DND-41 (cell line): ENCODE results near the gene GZMM.
A peak's percentile ranks its signal among the peaks of the same experiment; 100 is the strongest.

Experiments used
- ATAC-seq: fragments of 200-7000 bp; cut with Tn5 transposase; 3 replicates; pipeline ENCODE4 v1.9.1; 2021; ENCODE audit warnings: low read depth; ENCODE audit not compliant: insufficient read depth
- DNase-seq: peaks from one replicate; pipeline ENCODE4 v3.0.0-alpha.2; 2020
- H2AFZ ChIP-seq: 2 replicates; pipeline ENCODE4 v1.6.0; 2012; ENCODE audit warnings: low read depth, low read length
- H3K27ac ChIP-seq: 2 replicates; pipeline ENCODE4 v1.5.1; 2012; ENCODE audit warnings: low read length, inconsistent platforms
- H3K27me3 ChIP-seq: fragments of 200-600 bp; sonication (generic); 2 replicates; pipeline ENCODE4 v1.6.0; 2012; ENCODE audit warnings: low read length, mild to moderate bottlenecking, inconsistent platforms; ENCODE audit not compliant: insufficient read depth, poor library complexity
- H3K36me3 ChIP-seq: 2 replicates; pipeline ENCODE4 v1.5.1; 2012; ENCODE audit warnings: low read length, inconsistent platforms; ENCODE audit not compliant: insufficient read depth
- H3K4me1 ChIP-seq: 2 replicates; pipeline ENCODE4 v1.5.1; 2012; ENCODE audit warnings: mild to moderate bottlenecking, low read length; ENCODE audit not compliant: insufficient read depth
- H3K4me2 ChIP-seq: 2 replicates; pipeline ENCODE4 v1.6.0; 2012; ENCODE audit warnings: mild to moderate bottlenecking, moderate library complexity, low read length, inconsistent platforms; ENCODE audit not compliant: insufficient read depth
- H3K4me3 ChIP-seq, 2 experiments: fragments of 200-600 bp in 1 of 2; shearing (Covaris generic) in 1 of 2; 2 replicates each; pipeline ENCODE4 v1.5.1; 2012 to 2016; ENCODE audit warnings: inconsistent platforms in 2 of 2, low read length in 2 of 2, mild to moderate bottlenecking in 2 of 2, low read depth in 1 of 2, moderate library complexity in 1 of 2
- H3K79me2 ChIP-seq: 2 replicates; pipeline ENCODE4 v1.6.0; 2012; ENCODE audit warnings: low read length, inconsistent platforms; ENCODE audit not compliant: insufficient read depth
- H3K9ac ChIP-seq: 2 replicates; pipeline ENCODE4 v1.6.0; 2012; ENCODE audit warnings: low read depth, mild to moderate bottlenecking, inconsistent platforms, low read length, moderate library complexity
- H3K9me3 ChIP-seq: 2 replicates; pipeline ENCODE4 v1.5.1; 2012; ENCODE audit warnings: low read length, moderate library complexity, mild to moderate bottlenecking, inconsistent platforms; ENCODE audit not compliant: insufficient read depth, severe bottlenecking
- H4K20me1 ChIP-seq: 2 replicates; pipeline ENCODE4 v1.6.0; 2012; ENCODE audit warnings: low read length; ENCODE audit not compliant: insufficient read depth
- CTCF ChIP-seq: IDR thresholded peaks from 2 replicates; pipeline ENCODE4 v1.5.1; 2012; ENCODE audit warnings: borderline replicate concordance, low read length, moderate library complexity, mild to moderate bottlenecking; ENCODE audit not compliant: poor library complexity, severe bottlenecking; ENCODE audit errors: extremely low read depth
- EZH2 ChIP-seq: IDR thresholded peaks from 3 replicates; pipeline ENCODE4 v1.6.1; 2012; ENCODE audit warnings: borderline replicate concordance, low read depth, mild to moderate bottlenecking, moderate library complexity, low read length, inconsistent platforms; ENCODE audit not compliant: severe bottlenecking

GZMM gene

GRCh38 chr19:506404-507285, 37.2 kb upstream of the GZMM start:
- H3K4me1 ChIP-seq = peaks cover 53% of the 10 kb centered on the region
- H3K4me3 ChIP-seq = peak overlapping the region; percentile 74 to 79; a peak in 3 of 4 replicates
- peaks cover 5% of the 10 kb centered on the region for H3K36me3 ChIP-seq
- H3K79me2 ChIP-seq = peaks cover 20% of the 10 kb centered on the region
- peaks cover 11% of the 10 kb centered on the region; the same call in 1 of the 2 replicates for H4K20me1 ChIP-seq
- H3K27me3 ChIP-seq = no peaks in the 10 kb centered on the region
- H2AFZ ChIP-seq = peak overlapping the region; percentile 92
- no peaks in the 10 kb centered on the region for H3K9me3 ChIP-seq
- H3K27ac ChIP-seq = peak overlapping the region; percentile 97
- peak overlapping the region; percentile 84 for H3K4me2 ChIP-seq
- DNase-seq (peak; percentile 94), ATAC-seq (peak; percentile 66)
- TF ChIP-seq EZH2 = no peak
- TF ChIP-seq CTCF = peak; percentile 99
- peak overlapping the region; percentile 89 for H3K9ac ChIP-seq

- peak; percentile 64 for ATAC-seq
- peak; percentile 96 for DNase-seq
- H3K27ac ChIP-seq = peak within 1 kb of the TSS; percentile 97
- H3K4me2 ChIP-seq = peak within 1 kb of the TSS; percentile 84
- H4K20me1 ChIP-seq = peaks cover 12% of the 10 kb centered on the region; the same call in 1 of the 2 replicates
- H3K4me3 ChIP-seq = peak within 1 kb of the TSS; percentile 74 to 79
- no peaks in the 10 kb centered on the region for H3K27me3 ChIP-seq
- peaks cover 5% of the 10 kb centered on the region for H3K36me3 ChIP-seq
- peak within 1 kb of the TSS; percentile 92 for H2AFZ ChIP-seq
- H3K79me2 ChIP-seq = peaks cover 20% of the 10 kb centered on the region
- H3K9me3 ChIP-seq = no peaks in the 10 kb centered on the region
- TF ChIP-seq CTCF (no peak), EZH2 (no peak)
- peak within 1 kb of the TSS; percentile 89 for H3K9ac ChIP-seq
- H3K4me1 ChIP-seq = peaks cover 62% of the 10 kb centered on the region
Measured at GRCh38 chr19:507286-508203, 36.3 kb upstream of the GZMM start, which contains the start of gene TPGS1. TSS of gene TPGS1 (plus strand) at chr19:507497. CDS start at chr19:507507, 10 bp downstream.

- H3K27me3 ChIP-seq = no peaks in the 10 kb centered on the region
- H3K36me3 ChIP-seq = peaks cover 8% of the 10 kb centered on the region
- peaks cover 20% of the 10 kb centered on the region for H3K79me2 ChIP-seq
- no peaks in the 10 kb centered on the region for H3K9me3 ChIP-seq
- DNase-seq (no peak), ATAC-seq (no peak)
- peak overlapping the region; percentile 84 for H3K4me2 ChIP-seq
- H4K20me1 ChIP-seq = peaks cover 15% of the 10 kb centered on the region; the same call in 1 of the 2 replicates
- H3K4me1 ChIP-seq = peaks cover 63% of the 10 kb centered on the region
- TF ChIP-seq CTCF = no peak
- no peak for TF ChIP-seq EZH2
- H3K27ac ChIP-seq = peak overlapping the region; percentile 97
- H3K9ac ChIP-seq = peak overlapping the region; percentile 89
- peak overlapping the region; percentile 74 to 79; a peak in 3 of 4 replicates for H3K4me3 ChIP-seq
- H2AFZ ChIP-seq = peak overlapping the region; percentile 92; the same call in 1 of the 2 replicates
Measured at GRCh38 chr19:508204-509150, 35.4 kb upstream of the GZMM start.
